H9 (cell line): ENCODE results near the gene CREB5. TPM values are rescaled to one million over a fixed set of nuclear protein-coding genes. Genes with fewer than 3 reads are reported as not detected.

Source experiments
- DNase-seq: peaks from one replicate; pipeline ENCODE4 v3.0.0-alpha.2; 2017
- H2AFZ ChIP-seq: one replicate; pipeline ENCODE4 v1.6.1; 2013; ENCODE audit warnings: mild to moderate bottlenecking, low read length, control low read depth, moderate library complexity
- H2AK5ac ChIP-seq: 2 replicates; pipeline ENCODE4 v1.6.1; 2013; ENCODE audit warnings: low read length, control low read depth, mixed read lengths; ENCODE audit not compliant: insufficient read length
- H2BK120ac ChIP-seq: one replicate; pipeline ENCODE4 v1.6.1; 2013; ENCODE audit warnings: low read depth, mild to moderate bottlenecking, low read length, control low read depth, inconsistent platforms; ENCODE audit not compliant: poor library complexity, severe bottlenecking
- H2BK12ac ChIP-seq: 2 replicates; pipeline ENCODE4 v1.6.1; 2013; ENCODE audit warnings: low read length, control low read depth, mixed read lengths, low read depth; ENCODE audit not compliant: insufficient read length
- H2BK15ac ChIP-seq: 2 replicates; pipeline ENCODE4 v1.6.1; 2013; ENCODE audit warnings: low read depth, low read length, control low read depth
- H2BK20ac ChIP-seq: one replicate; pipeline ENCODE4 v1.6.1; 2013; ENCODE audit warnings: low read depth, mild to moderate bottlenecking, low read length, control low read depth, inconsistent platforms; ENCODE audit not compliant: poor library complexity, severe bottlenecking
- H2BK5ac ChIP-seq: 2 replicates; pipeline ENCODE4 v1.6.1; 2013; ENCODE audit warnings: low read length, control low read depth, mixed read lengths; ENCODE audit not compliant: insufficient read length
- H3K14ac ChIP-seq: 2 replicates; pipeline ENCODE4 v1.6.1; 2013; ENCODE audit warnings: low read length, control low read depth; ENCODE audit not compliant: insufficient read depth
- H3K18ac ChIP-seq: 2 replicates; pipeline ENCODE4 v1.6.1; 2013; ENCODE audit warnings: low read depth, mild to moderate bottlenecking, mixed read lengths, low read length, control low read depth; ENCODE audit not compliant: insufficient read length
- H3K23ac ChIP-seq: 2 replicates; pipeline ENCODE4 v1.6.1; 2013; ENCODE audit warnings: low read length, control low read depth, mixed read lengths, low read depth; ENCODE audit not compliant: insufficient read length
- H3K23me2 ChIP-seq: 2 replicates; pipeline ENCODE4 v1.6.1; 2013; ENCODE audit warnings: low read depth, mild to moderate bottlenecking, mixed read lengths, low read length, control low read depth; ENCODE audit not compliant: insufficient read length, poor library complexity, severe bottlenecking
- H3K27ac ChIP-seq: 2 replicates; pipeline ENCODE4 v1.5.1; 2013; ENCODE audit warnings: low read length, control low read depth, mixed read lengths, low read depth; ENCODE audit not compliant: insufficient read length
- H3K27me3 ChIP-seq: 2 replicates; pipeline ENCODE4 v1.6.1; 2013; ENCODE audit warnings: low read length, control low read depth, inconsistent platforms; ENCODE audit not compliant: insufficient read depth
- H3K4ac ChIP-seq: 2 replicates; pipeline ENCODE4 v1.6.1; 2013; ENCODE audit warnings: low read depth, mild to moderate bottlenecking, control low read depth, inconsistent platforms, low read length, moderate library complexity
- H3K4me1 ChIP-seq: 2 replicates; pipeline ENCODE4 v1.6.1; 2013; ENCODE audit warnings: low read length, control low read depth, inconsistent platforms; ENCODE audit not compliant: insufficient read depth
- H3K4me2 ChIP-seq: 2 replicates; pipeline ENCODE4 v1.6.1; 2013; ENCODE audit warnings: low read length, control low read depth, mixed read lengths; ENCODE audit not compliant: insufficient read length, insufficient read depth
- H3K56ac ChIP-seq: 2 replicates; pipeline ENCODE4 v1.6.1; 2013; ENCODE audit warnings: low read depth, mild to moderate bottlenecking, mixed read lengths, low read length, control low read depth; ENCODE audit not compliant: insufficient read length
- H3K79me1 ChIP-seq: 2 replicates; pipeline ENCODE4 v1.6.1; 2013; ENCODE audit warnings: low read depth, mild to moderate bottlenecking, moderate library complexity, low read length, control low read depth, inconsistent platforms; ENCODE audit not compliant: insufficient read depth, poor library complexity, severe bottlenecking
- H3K79me2 ChIP-seq: 2 replicates; pipeline ENCODE4 v1.6.1; 2013; ENCODE audit warnings: low read length, control low read depth, inconsistent platforms; ENCODE audit not compliant: insufficient read depth
- H3K9ac ChIP-seq: 2 replicates; pipeline ENCODE4 v1.6.1; 2013; ENCODE audit warnings: low read length, control low read depth, mixed read lengths; ENCODE audit not compliant: insufficient read length; ENCODE audit errors: extremely low read depth
- H3K9me3 ChIP-seq: one replicate; pipeline ENCODE4 v1.6.1; 2013; ENCODE audit warnings: low read depth, low read length, inconsistent platforms; ENCODE audit not compliant: control insufficient read depth
- H3T11ph ChIP-seq: one replicate; pipeline ENCODE4 v1.6.1; 2013; ENCODE audit warnings: mild to moderate bottlenecking, low read length, control low read depth, inconsistent platforms
- H4K20me1 ChIP-seq: one replicate; pipeline ENCODE4 v1.6.1; 2013; ENCODE audit not compliant: control insufficient read depth, insufficient read length, insufficient read depth
- H4K5ac ChIP-seq: 2 replicates; pipeline ENCODE4 v1.6.1; 2013; ENCODE audit warnings: low read depth, mild to moderate bottlenecking, mixed read lengths, low read length, control low read depth; ENCODE audit not compliant: insufficient read length
- H4K8ac ChIP-seq: replicated peaks from 2 replicates; pipeline ENCODE4 v1.6.1; 2013; ENCODE audit warnings: low read length, control low read depth, mixed read lengths, low read depth; ENCODE audit not compliant: insufficient read length
- H4K91ac ChIP-seq: 2 replicates; pipeline ENCODE4 v1.6.1; 2013; ENCODE audit warnings: low read depth, mild to moderate bottlenecking, moderate library complexity, mixed read lengths, low read length, control low read depth; ENCODE audit not compliant: insufficient read length
- H3K27ac Mint-ChIP-seq, 3 experiments: 2 replicates in 2 of 3; 3 replicates in 1 of 3; pipeline ENCODE4 v1.8.0; 2020 to 2021; ENCODE audit warnings: mixed read lengths in 3 of 3, mild to moderate bottlenecking in 1 of 3, moderate library complexity in 1 of 3
- H3K27me3 Mint-ChIP-seq: 2 replicates; pipeline ENCODE4 v1.8.0; 2021; ENCODE audit warnings: low read depth, mild to moderate bottlenecking, moderate library complexity, mixed read lengths
- H3K36me3 Mint-ChIP-seq, 3 experiments: 2 replicates in 2 of 3; 3 replicates in 1 of 3; pipeline ENCODE4 v1.8.0; 2020 to 2021; ENCODE audit warnings: low read depth in 3 of 3, mixed read lengths in 3 of 3; ENCODE audit not compliant: insufficient read depth in 1 of 3
- H3K4me1 Mint-ChIP-seq, 2 experiments: 2 replicates each; pipeline ENCODE4 v1.8.0; 2020; ENCODE audit warnings: mixed read lengths in 2 of 2
- H3K4me3 Mint-ChIP-seq, 2 experiments: 2 replicates in 1 of 2; 3 replicates in 1 of 2; pipeline ENCODE4 v1.8.0; 2020 to 2021; ENCODE audit warnings: mild to moderate bottlenecking in 2 of 2, mixed read lengths in 2 of 2, moderate library complexity in 1 of 2
- H3K9me3 Mint-ChIP-seq, 2 experiments: 2 replicates in 1 of 2; 3 replicates in 1 of 2; pipeline ENCODE4 v1.8.0; 2020; ENCODE audit warnings: mild to moderate bottlenecking in 2 of 2, mixed read lengths in 2 of 2, moderate library complexity in 1 of 2
- WGBS: extraction: QIAGEN DNeasy Blood & Tissue Kit; methylation state at CpG from one replicate; pipeline ENCODE4 v1.1.7; 2013; ENCODE audit warnings: missing lambda C conversion rate, low lambda C conversion rate, mixed read lengths; ENCODE audit not compliant: insufficient read length; ENCODE audit errors: extremely low coverage; 5-methylcytosine and 5-hydroxymethylcytosine counted together
- total RNA-seq: library from RNA; stranded (reverse); gene quantifications from 2 replicates; pipeline ENCODE4 v1.2.1, GENCODE V29; 2021
- TF ChIP-seq, protein P1 (sequence below): fragments of 200-600 bp; sonication (generic); conservative IDR thresholded peaks from 3 replicates; pipeline ENCODE4 v1.8.0; 2021; ENCODE audit warnings: antibody characterized with exemption, mild to moderate bottlenecking

Gene CREB5
- total RNA-seq, 1 experiment from 2014 or later, result 4.0 TPM

- no peak overlapping the region for H3K14ac ChIP-seq
- no peak overlapping the region for H4K91ac ChIP-seq
- H3K4me1 ChIP-seq, result peaks cover 12% of the 10 kb centered on the region; the same call in 1 of the 2 replicates
- H2BK120ac ChIP-seq, result no peak overlapping the region
- no peak overlapping the region for H3K56ac ChIP-seq
- no peak overlapping the region for H3K23ac ChIP-seq
- H3T11ph ChIP-seq, result no peak overlapping the region
- H3K79me2 ChIP-seq, result no peaks in the 10 kb centered on the region
- H3K9ac ChIP-seq, result no peak overlapping the region
- H3K36me3 Mint-ChIP-seq, result no peaks in the 10 kb centered on the region
- H4K5ac ChIP-seq, result no peak overlapping the region
- no peak overlapping the region for H2BK15ac ChIP-seq
- no peak overlapping the region for H3K4me3 Mint-ChIP-seq
- H3K4ac ChIP-seq, result no peak overlapping the region
- no peak overlapping the region for H3K18ac ChIP-seq
- H4K8ac ChIP-seq, result no peak overlapping the region
- TF ChIP-seq, protein P1, sequence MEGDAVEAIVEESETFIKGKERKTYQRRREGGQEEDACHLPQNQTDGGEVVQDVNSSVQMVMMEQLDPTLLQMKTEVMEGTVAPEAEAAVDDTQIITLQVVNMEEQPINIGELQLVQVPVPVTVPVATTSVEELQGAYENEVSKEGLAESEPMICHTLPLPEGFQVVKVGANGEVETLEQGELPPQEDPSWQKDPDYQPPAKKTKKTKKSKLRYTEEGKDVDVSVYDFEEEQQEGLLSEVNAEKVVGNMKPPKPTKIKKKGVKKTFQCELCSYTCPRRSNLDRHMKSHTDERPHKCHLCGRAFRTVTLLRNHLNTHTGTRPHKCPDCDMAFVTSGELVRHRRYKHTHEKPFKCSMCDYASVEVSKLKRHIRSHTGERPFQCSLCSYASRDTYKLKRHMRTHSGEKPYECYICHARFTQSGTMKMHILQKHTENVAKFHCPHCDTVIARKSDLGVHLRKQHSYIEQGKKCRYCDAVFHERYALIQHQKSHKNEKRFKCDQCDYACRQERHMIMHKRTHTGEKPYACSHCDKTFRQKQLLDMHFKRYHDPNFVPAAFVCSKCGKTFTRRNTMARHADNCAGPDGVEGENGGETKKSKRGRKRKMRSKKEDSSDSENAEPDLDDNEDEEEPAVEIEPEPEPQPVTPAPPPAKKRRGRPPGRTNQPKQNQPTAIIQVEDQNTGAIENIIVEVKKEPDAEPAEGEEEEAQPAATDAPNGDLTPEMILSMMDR, result no peak
- H3K27me3 Mint-ChIP-seq, result no peaks in the 10 kb centered on the region
- no CpG with 5 or more reads among the region's 1 CpG for WGBS
- H4K20me1 ChIP-seq, result peaks cover 3% of the 10 kb centered on the region
- no peaks in the 10 kb centered on the region for H3K23me2 ChIP-seq
- H3K4me1 Mint-ChIP-seq, result peaks cover 49 to 59% of the 10 kb centered on the region in 2 experiments
- no peaks in the 10 kb centered on the region; the same call in 1 of the 2 replicates for H3K27me3 ChIP-seq
- no peak overlapping the region for H3K4me2 ChIP-seq
- H3K27ac Mint-ChIP-seq, result no peak overlapping the region; a peak in 1 of 7 replicates
- no peak overlapping the region for H2AK5ac ChIP-seq
- no peak for DNase-seq
- H3K9me3 Mint-ChIP-seq, result no peaks in the 10 kb centered on the region
- H2BK12ac ChIP-seq, result no peak overlapping the region
- H2BK20ac ChIP-seq, result no peak overlapping the region
- no peak overlapping the region for H2AFZ ChIP-seq
- no peaks in the 10 kb centered on the region for H3K79me1 ChIP-seq
- no peak overlapping the region for H3K27ac ChIP-seq
- no peaks in the 10 kb centered on the region for H3K9me3 ChIP-seq
- H2BK5ac ChIP-seq, result no peak overlapping the region
Measured at GRCh38 chr7:28434510-28434909, 22.2 kb downstream of the CREB5 start.
